Mucosa of descending colon (tissue), 3 donors: Measurements from ENCODE around the gene ELAPOR1. TPM values are rescaled to one million over a fixed set of nuclear protein-coding genes. Genes with fewer than 3 reads are reported as not detected.

ENCODE experiments used
- ATAC-seq: fragments of 200-7000 bp; cut with Tn5 transposase; one replicate; pipeline ENCODE4 v1.9.1; 2020; ENCODE audit warnings: mild to moderate bottlenecking, moderate library complexity
- DNase-seq, 3 donors: peaks; one replicate each; pipeline ENCODE4 v3.0.0-alpha.2; 2020
- H3K36me3 ChIP-seq: fragments of 200-600 bp; one replicate; pipeline ENCODE4 v1.8.0; 2021; ENCODE audit warnings: low read depth, mild to moderate bottlenecking
- H3K4me1 ChIP-seq: fragments of 200-600 bp; one replicate; pipeline ENCODE4 v1.8.0; 2021; ENCODE audit warnings: low read depth, mild to moderate bottlenecking
- H3K4me3 ChIP-seq: fragments of 200-600 bp; one replicate; pipeline ENCODE4 v1.8.0; 2021; ENCODE audit warnings: mild to moderate bottlenecking
- H3K9me3 ChIP-seq: fragments of 200-600 bp; one replicate; pipeline ENCODE4 v1.8.0; 2021; ENCODE audit warnings: mild to moderate bottlenecking
- intact Hi-C, 2 donors: fragments of 100-400 bp; cut with DNase I in 1 of 2; cut with micrococcal nuclease in 1 of 2; formaldehyde crosslinking; loops; one replicate each; pipeline versions ENCODE4 v1.11.0 to v1.11.1; 2022; cut with DNase I, micrococcal nuclease
- total RNA-seq, 3 donors: library from RNA; stranded (reverse); fragmentation: NEBNext Ultra II Directional in 2 of 3; extraction: Animal tissue kit (Norgen Biotek cat#: 25700) in 2 of 3; gene quantifications; one replicate each; pipeline versions ENCODE4 v1.2.1 to v1.2.4, GENCODE V29; 2021 to 2023
- TF ChIP-seq, protein P1 (sequence below): fragments of 200-600 bp; IDR thresholded peaks from one replicate; pipeline ENCODE4 v1.8.0; 2022; ENCODE audit warnings: antibody characterized with exemption, mild to moderate bottlenecking
- donor health status: DM: no; HTN: no; CAD: no; lungs with moderate emphysema.
- donor health status: DM: no; HTN: no; CAD: no.
- donor health status: DM: no; HTN: yes; CAD: no.

ELAPOR1 gene
- total RNA-seq, 3 donors from 2014 or later = 30.6 to 119 (median 107) TPM

DNA sequence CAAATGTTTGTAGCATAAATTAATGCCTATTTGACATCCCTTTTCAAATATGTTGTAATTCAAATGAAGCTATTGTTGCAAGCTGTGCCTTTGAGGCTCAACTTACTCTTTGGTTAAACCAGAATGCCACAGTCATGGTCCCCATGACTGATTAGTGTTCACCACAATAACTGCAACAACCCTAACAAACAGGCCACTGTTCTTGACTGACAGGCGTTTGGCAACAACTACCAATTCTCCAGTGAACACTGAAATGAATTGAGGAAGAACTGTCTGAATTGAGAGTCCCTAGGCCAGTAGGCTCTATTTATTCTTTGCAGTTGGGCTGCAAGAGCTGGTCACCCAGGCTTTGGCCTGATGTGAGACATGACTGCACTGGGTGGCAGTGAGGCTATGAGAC, 30.0 kb upstream of the ELAPOR1 start:
- TF ChIP-seq, protein P1, sequence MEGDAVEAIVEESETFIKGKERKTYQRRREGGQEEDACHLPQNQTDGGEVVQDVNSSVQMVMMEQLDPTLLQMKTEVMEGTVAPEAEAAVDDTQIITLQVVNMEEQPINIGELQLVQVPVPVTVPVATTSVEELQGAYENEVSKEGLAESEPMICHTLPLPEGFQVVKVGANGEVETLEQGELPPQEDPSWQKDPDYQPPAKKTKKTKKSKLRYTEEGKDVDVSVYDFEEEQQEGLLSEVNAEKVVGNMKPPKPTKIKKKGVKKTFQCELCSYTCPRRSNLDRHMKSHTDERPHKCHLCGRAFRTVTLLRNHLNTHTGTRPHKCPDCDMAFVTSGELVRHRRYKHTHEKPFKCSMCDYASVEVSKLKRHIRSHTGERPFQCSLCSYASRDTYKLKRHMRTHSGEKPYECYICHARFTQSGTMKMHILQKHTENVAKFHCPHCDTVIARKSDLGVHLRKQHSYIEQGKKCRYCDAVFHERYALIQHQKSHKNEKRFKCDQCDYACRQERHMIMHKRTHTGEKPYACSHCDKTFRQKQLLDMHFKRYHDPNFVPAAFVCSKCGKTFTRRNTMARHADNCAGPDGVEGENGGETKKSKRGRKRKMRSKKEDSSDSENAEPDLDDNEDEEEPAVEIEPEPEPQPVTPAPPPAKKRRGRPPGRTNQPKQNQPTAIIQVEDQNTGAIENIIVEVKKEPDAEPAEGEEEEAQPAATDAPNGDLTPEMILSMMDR = no peak
- DNase-seq (no peak), ATAC-seq (no peak)
- H3K36me3 ChIP-seq = no peaks in the 10 kb centered on the region
- intact Hi-C loops = no loop called here
- peaks cover 2% of the 10 kb centered on the region for H3K4me1 ChIP-seq
- H3K4me3 ChIP-seq = no peak overlapping the region
- no peaks in the 10 kb centered on the region for H3K9me3 ChIP-seq

DNA sequence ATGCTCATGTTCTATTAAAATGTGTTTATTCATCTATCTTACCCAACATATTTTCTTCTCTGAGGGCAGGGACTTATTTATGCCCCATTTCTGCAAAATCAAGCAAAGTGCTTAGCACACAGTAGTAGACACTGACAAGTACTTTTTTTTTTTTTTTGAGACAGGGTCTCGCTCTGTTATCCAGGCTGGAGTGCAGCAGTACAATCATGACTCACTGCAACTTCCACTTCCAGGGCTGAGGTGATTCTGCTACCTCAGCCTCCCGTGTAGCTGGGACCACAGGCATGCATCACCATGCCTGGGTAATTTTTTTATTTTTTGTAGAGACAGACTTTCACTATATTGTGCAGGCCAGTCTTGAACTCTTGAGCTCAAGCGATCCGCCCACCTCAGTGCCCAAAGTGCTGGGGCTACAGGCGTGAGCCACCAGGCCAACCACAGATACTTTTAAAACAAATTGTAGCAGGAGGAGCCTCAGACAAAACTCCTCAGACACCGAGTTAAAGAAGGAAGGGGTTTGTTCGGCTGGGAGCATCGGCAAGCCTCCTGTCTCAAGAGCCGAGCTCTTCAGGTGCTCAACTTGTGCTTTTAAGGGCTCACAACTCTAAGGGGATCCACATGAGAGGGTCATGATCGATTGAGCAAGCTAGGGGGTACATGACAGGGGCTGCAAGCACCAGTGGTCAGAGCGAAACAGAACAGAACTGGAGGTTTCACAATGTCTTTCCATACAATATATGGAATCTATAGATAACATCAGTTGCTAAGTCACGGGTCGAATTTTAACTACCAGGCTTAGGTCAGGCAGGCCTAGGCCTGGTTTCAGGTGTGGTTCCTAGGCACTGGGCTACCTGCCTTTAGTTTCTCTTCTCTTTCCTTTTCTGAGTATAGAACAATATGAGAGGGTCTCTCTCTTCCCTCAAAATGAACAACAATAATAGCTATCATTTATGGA, 29.1 kb upstream of the ELAPOR1 start:
- no peaks in the 10 kb centered on the region for H3K9me3 ChIP-seq
- intact Hi-C loops = no loop called here

DNA sequence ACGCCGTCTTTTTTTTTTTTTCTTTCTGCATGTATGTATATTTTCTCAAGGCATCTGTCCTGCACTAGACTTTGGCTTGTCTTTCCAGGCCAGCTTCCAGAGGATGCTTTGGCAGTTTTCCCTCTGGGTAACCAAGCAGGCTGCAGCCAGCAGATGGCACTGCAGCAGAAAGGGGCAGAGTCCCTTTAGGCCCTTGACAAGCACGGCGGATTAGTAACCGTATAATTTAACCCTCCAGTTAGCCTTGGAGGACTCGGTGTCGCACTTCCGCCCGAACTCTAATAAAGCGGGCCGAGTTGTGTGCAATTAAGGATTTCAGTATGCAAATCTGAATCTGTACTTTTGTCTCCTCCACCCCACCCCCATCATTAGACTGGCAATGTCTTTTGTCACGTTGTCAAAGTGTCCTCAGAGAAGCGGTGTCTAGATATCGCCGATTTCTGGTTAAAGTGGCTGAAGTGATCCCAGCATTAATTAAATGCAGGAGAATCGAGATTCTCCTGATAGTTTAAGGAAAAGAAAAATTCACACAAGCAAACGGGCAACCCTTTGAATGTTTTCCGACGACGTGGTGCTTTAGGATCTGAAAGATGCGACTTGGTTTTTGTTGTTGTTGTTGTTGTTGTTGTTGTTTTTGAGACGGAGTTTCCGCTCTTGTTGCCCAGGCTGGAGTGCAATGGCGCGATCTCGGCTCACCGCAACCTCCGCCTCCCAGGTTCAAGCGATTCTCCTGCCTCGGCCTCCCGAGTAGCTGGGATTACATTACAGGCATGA, 24.5 kb upstream of the ELAPOR1 start:
- DNase-seq (peak; percentile 74 to 89 (median 86)), ATAC-seq (peak; percentile 67)
- H3K4me1 ChIP-seq = peaks cover 19% of the 10 kb centered on the region
- H3K9me3 ChIP-seq = no peaks in the 10 kb centered on the region
- TF ChIP-seq, protein P1 = peak; percentile 43
- intact Hi-C loops = no loop called here
- H3K36me3 ChIP-seq = no peaks in the 10 kb centered on the region
- no peak overlapping the region for H3K4me3 ChIP-seq

More for the DNA sequence above, 29.1 kb upstream of the ELAPOR1 start:
- no peak overlapping the region for H3K4me3 ChIP-seq
- H3K36me3 ChIP-seq = no peaks in the 10 kb centered on the region
- H3K4me1 ChIP-seq = peaks cover 3% of the 10 kb centered on the region
- DNase-seq (no peak), ATAC-seq (no peak)
- TF ChIP-seq, protein P1 = no peak

DNA sequence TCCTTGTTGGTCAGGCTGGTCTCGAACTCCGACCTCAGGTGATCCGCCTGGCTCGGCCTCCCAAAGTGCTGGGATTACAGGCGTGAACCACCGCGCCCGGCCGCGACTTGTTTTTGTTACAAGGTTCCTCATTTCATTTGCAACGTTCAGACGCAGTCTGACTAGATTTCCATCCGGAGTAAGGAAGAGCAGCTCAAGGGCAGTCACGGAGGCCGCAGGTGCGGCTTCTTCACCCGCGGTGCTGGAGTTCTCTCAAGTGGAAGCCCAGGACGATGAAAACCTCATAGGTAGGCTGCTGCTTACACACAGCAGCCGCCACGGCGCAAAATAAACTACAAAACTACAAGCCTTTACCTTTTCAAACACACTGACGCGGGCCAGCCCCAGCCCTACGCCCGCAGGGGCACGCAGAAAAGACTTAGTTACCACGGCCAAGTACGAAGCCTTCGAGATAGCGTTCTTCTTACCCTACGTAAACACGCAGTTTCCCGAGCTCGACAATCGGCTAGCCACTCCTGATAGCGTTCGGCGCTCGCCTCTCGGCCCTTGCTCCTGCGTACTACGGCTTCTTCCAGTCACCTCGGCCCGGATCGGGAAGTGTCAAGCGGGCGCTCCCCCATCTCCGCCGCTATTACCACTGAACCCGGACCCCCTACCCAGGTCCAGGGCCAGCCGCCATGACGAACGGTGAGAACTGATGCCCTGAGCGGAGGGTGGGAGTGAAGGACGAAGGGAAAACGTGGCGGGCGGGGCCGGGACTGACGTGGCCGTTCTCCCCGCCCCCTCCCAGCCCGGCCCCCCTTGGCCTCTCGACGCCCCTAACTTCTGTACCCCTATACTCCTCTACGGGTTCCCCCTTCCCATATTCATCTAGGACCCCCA, 23.5 kb upstream of the ELAPOR1 start, which contains the start of gene TMEM167B:
Gene TMEM167B, plus strand, starts transcription at position 569 of the 882 bp plus-strand sequence. Its CDS starts 109 bp downstream, at position 678.
- Histone ChIP-seq H3K36me3 (no peaks in the 10 kb centered on the region), H3K4me1 (peaks cover 20% of the 10 kb centered on the region), H3K4me3 (peak within 1 kb of the TSS; percentile 76), H3K9me3 (no peaks in the 10 kb centered on the region)
- DNase-seq (peak; percentile 94 to 96 (median 95)), ATAC-seq (peak; percentile 97)
- TF ChIP-seq, protein P1 = no peak
- intact Hi-C loops = no loop called here
